OCI-LY7 (cell line): ENCODE data around the gene CTTNBP2. TPM values are rescaled to one million over a fixed set of nuclear protein-coding genes. Genes with fewer than 3 reads are reported as not detected.

Experiments used
- BruUV-seq: library from RNA; stranded (reverse); fragments of 400-500 nt; replicated peaks from 2 replicates; lab custom pipeline; 2021; lab: Mats Ljungman, UMichigan
- CTCF ChIA-PET: fragments of 300-600 bp; sonication (Branson Sonifier 250); formaldehyde crosslinking; loops from one replicate; lab custom pipeline; 2022; ENCODE audit warnings: antibody characterized with exemption; ENCODE audit not compliant: unreplicated experiment; lab: Charles Lee
- POLR2A ChIA-PET: fragments of 300-600 bp; sonication (Branson Sonifier 250); formaldehyde crosslinking; loops from one replicate; lab custom pipeline; 2022; ENCODE audit warnings: antibody characterized with exemption; lab: Charles Lee
- DNase-seq: peaks from one replicate; pipeline ENCODE4 v3.0.0-alpha.2; 2015; ENCODE audit warnings: low spot score
- H2AFZ ChIP-seq: fragments of 200-600 bp; sonication (generic), shearing (Covaris generic); 2 replicates; pipeline ENCODE4 v1.6.1; 2014; ENCODE audit warnings: mild to moderate bottlenecking, antibody characterized with exemption, low read length, moderate library complexity
- H3K27ac ChIP-seq: fragments of 200-600 bp; sonication (generic); 2 replicates; pipeline ENCODE4 v1.5.1; 2014; ENCODE audit warnings: mixed run types, low read depth, mild to moderate bottlenecking, moderate library complexity, low read length, inconsistent platforms; ENCODE audit not compliant: poor library complexity, severe bottlenecking
- H3K36me3 ChIP-seq: fragments of 200-600 bp; sonication (generic); 2 replicates; pipeline ENCODE4 v1.6.1; 2014; ENCODE audit warnings: mild to moderate bottlenecking, antibody characterized with exemption, low read length, moderate library complexity, mixed read lengths; ENCODE audit not compliant: insufficient read depth
- H3K4me1 ChIP-seq: fragments of 200-600 bp; sonication (generic); 2 replicates; pipeline ENCODE4 v1.5.1; 2014; ENCODE audit warnings: mild to moderate bottlenecking, low read length; ENCODE audit not compliant: insufficient read depth, poor library complexity, severe bottlenecking
- H3K4me2 ChIP-seq: fragments of 200-600 bp; sonication (generic); 2 replicates; pipeline ENCODE4 v1.6.1; 2014; ENCODE audit warnings: mild to moderate bottlenecking, low read length
- H3K4me3 ChIP-seq: fragments of 200-600 bp; sonication (generic); 2 replicates; pipeline ENCODE4 v1.5.1; 2014; ENCODE audit warnings: mild to moderate bottlenecking, low read depth, low read length; ENCODE audit not compliant: poor library complexity, severe bottlenecking
- H3K79me2 ChIP-seq: fragments of 200-600 bp; sonication (generic); 2 replicates; pipeline ENCODE4 v1.6.1; 2016; ENCODE audit warnings: low read depth, mild to moderate bottlenecking, low read length, moderate library complexity, mixed read lengths; ENCODE audit not compliant: insufficient read depth
- H3K9me2 ChIP-seq: fragments of 200-600 bp; sonication (generic); 2 replicates; pipeline ENCODE4 v1.6.1; 2016; ENCODE audit warnings: mild to moderate bottlenecking, low read length, mixed read lengths; ENCODE audit not compliant: insufficient read depth
- H3K9me3 ChIP-seq: fragments of 200-600 bp; sonication (generic); 2 replicates; pipeline ENCODE4 v1.6.1; 2014; ENCODE audit warnings: mild to moderate bottlenecking, mixed run types, low read length, mixed read lengths
- H4K20me1 ChIP-seq: fragments of 200-600 bp; sonication (generic); 2 replicates; pipeline ENCODE4 v1.6.1; 2014; ENCODE audit warnings: mild to moderate bottlenecking, antibody characterized with exemption, low read length, moderate library complexity, mixed read lengths; ENCODE audit not compliant: insufficient read depth
- CTCF ChIP-seq: fragments of 200-600 bp; sonication (generic); conservative IDR thresholded peaks from 2 replicates; pipeline ENCODE4 v1.5.1; 2014; ENCODE audit warnings: mild to moderate bottlenecking, antibody characterized with exemption, low read length, moderate library complexity, mixed read lengths
- EZH2phosphoT487 ChIP-seq: fragments of 200-600 bp; sonication (generic); IDR thresholded peaks from 2 replicates; pipeline ENCODE4 v1.6.1; 2018; ENCODE audit warnings: low read depth, borderline replicate concordance, mild to moderate bottlenecking, mixed run types, antibody characterized with exemption, low read length, moderate library complexity, mixed read lengths
- intact Hi-C: fragments of 100-400 bp; cut with micrococcal nuclease; formaldehyde crosslinking; loops from one replicate; pipeline ENCODE4 v1.10.0; 2022; ENCODE audit not compliant: unreplicated experiment
- total RNA-seq, 2 experiments: library from RNA; depleted of rRNA in 1 of 2; stranded (reverse); fragments of >200 nt in 1 of 2; shearing (Covaris generic) in 1 of 2; gene quantifications; 2 replicates each; pipeline ENCODE4 v1.2.3, GENCODE V29; 2014 to 2022

CTTNBP2 gene
- total RNA-seq, 2 experiments from 2014 or later: not detected

DNA sequence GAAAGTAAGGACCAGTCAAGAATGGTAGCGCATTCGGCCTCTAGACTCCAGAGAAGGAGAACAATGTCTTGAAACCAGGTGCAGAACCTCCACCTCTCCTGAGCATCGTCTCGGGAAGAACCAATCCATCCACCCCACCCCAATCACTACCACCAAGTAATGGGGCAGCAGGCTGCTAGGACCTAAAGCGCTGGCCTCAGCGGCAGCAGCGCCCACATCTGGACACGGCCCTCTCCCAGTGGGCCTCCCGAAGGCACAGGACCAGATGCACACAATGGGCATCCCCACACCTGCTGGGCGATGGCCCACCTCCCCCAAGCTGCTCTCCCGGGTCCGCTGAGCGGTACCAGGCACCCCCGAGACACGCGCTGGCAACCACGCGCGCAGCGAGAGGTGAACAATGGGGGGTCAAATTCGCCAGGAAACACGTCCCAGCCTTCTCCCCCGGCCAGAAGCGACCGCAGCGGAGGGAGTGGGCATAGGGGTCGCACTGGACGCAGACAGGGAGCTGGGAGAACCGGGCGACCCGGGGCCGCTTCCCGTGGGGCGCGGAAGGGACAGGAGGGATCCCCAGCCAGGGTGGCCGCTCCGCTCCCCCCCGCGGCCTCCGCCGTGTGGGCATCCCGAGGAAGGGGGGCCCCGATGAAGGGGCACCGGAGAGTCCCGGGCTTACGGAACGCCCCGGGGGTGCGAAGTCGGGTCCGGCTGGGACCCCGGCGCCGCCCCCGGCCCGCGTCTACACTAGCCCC is 506 bp downstream of the CTTNBP2 start:
- TF ChIP-seq CTCF: no peak
- no peak for TF ChIP-seq EZH2phosphoT487
- BruUV-seq: no TSS peak
- Histone ChIP-seq H4K20me1 (no peaks in the 10 kb centered on the region), H3K9me3 (no peaks in the 10 kb centered on the region), H3K79me2 (no peaks in the 10 kb centered on the region), H3K27ac (no peak overlapping the region), H3K4me1 (no peaks in the 10 kb centered on the region), H2AFZ (no peak overlapping the region), H3K36me3 (no peaks in the 10 kb centered on the region), H3K4me2 (no peak overlapping the region), H3K4me3 (no peak overlapping the region), H3K9me2 (no peaks in the 10 kb centered on the region)
- intact Hi-C loops: no loop called here
- ChIA-PET POLR2A (no interaction called here), CTCF (no interaction called here)
- DNase-seq: no peak

- Histone ChIP-seq H3K79me2 (no peaks in the 10 kb centered on the region), H2AFZ (no peak overlapping the region), H4K20me1 (no peaks in the 10 kb centered on the region), H3K4me1 (no peaks in the 10 kb centered on the region), H3K27ac (no peak overlapping the region), H3K36me3 (no peaks in the 10 kb centered on the region), H3K4me3 (no peak overlapping the region), H3K9me2 (no peaks in the 10 kb centered on the region), H3K4me2 (no peak overlapping the region), H3K9me3 (no peaks in the 10 kb centered on the region)
- intact Hi-C loops: no loop called here
- ChIA-PET POLR2A (no interaction called here), CTCF (no interaction called here)
- no peak for DNase-seq
- TF ChIP-seq CTCF: no peak
- no peak for TF ChIP-seq EZH2phosphoT487
- no TSS peak for BruUV-seq
These were observed 1.3 kb downstream of the CTTNBP2 start for GRCh38 chr7:117871778-117872538.

DNA sequence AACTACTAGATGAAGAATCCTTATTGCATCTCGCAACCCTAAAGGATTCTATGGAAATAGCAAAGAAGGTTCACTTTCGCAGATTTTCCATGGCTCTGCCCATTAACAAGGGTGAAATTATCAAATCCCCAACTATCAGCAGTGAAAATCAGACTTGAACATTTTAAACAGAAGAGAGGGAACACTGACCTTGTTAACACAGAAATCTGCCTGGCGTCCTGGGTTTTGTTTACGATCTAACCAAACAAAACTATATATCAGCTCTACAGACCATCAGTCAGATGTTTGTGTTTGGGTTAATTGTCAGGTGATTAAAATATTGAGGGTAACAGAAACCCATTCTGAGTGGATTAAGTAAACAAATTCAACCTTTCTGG is 1.9 kb downstream of the CTTNBP2 start:
- intact Hi-C loops: no loop called here
- Histone ChIP-seq H2AFZ (no peak overlapping the region), H3K27ac (no peak overlapping the region), H3K4me3 (no peak overlapping the region), H3K9me3 (no peaks in the 10 kb centered on the region), H3K9me2 (no peaks in the 10 kb centered on the region), H3K4me2 (no peak overlapping the region), H4K20me1 (no peaks in the 10 kb centered on the region), H3K79me2 (no peaks in the 10 kb centered on the region), H3K4me1 (no peaks in the 10 kb centered on the region), H3K36me3 (no peaks in the 10 kb centered on the region)
- CTCF ChIA-PET: no interaction called here
- POLR2A ChIA-PET: interaction anchor here (0.7 kb wide), 1 partner anchor 18 kb away, joined by 3 read pairs; no protein-coding TSS in a partner anchor
- no peak for TF ChIP-seq CTCF
- TF ChIP-seq EZH2phosphoT487: no peak
- no peak for DNase-seq
- no TSS peak for BruUV-seq
